HepG2 (cell line): ENCODE results near the gene AGAP1. TPM values are rescaled to one million over a fixed set of nuclear protein-coding genes. Genes with fewer than 3 reads are reported as not detected.

ENCODE experiments used
- ARID2 ChIP-seq: sonication (generic); formaldehyde crosslinking; IDR thresholded peaks from 2 replicates; pipeline ENCODE4 v1.8.1; 2022; ENCODE audit warnings: mild to moderate bottlenecking, missing genetic modification reagents, borderline replicate concordance
- FOSL2 ChIP-seq: sonication (generic); formaldehyde crosslinking; IDR thresholded peaks from 2 replicates; pipeline ENCODE4 v1.4.0; 2020; ENCODE audit warnings: missing genetic modification reagents
- FOXP4 ChIP-seq: sonication (generic); formaldehyde crosslinking; IDR thresholded peaks from 2 replicates; pipeline ENCODE4 v1.4.0; 2020; ENCODE audit warnings: missing genetic modification reagents
- IRF9 ChIP-seq: sonication (generic); formaldehyde crosslinking; IDR thresholded peaks from 2 replicates; pipeline ENCODE4 v1.8.0; 2022; ENCODE audit warnings: missing genetic modification reagents, mild to moderate bottlenecking, borderline replicate concordance
- PATZ1 ChIP-seq: sonication (generic); formaldehyde crosslinking; IDR thresholded peaks from 2 replicates; pipeline ENCODE4 v1.4.0; 2020; ENCODE audit warnings: missing genetic modification reagents
- RBM22 ChIP-seq: fragments of 200-400 bp; formaldehyde crosslinking; optimal IDR thresholded peaks from 2 replicates; pipeline ENCODE3; 2017; ENCODE audit warnings: mild to moderate bottlenecking, low read length, moderate library complexity
- SMC3 ChIP-seq: IDR thresholded peaks from 2 replicates; pipeline ENCODE4 v1.6.1; 2011; ENCODE audit warnings: low read length, improper control_type of control experiment
- SNAI1 ChIP-seq: sonication (generic); formaldehyde crosslinking; IDR thresholded peaks from 2 replicates; pipeline ENCODE4 v1.5.0; 2020; ENCODE audit warnings: mild to moderate bottlenecking, missing genetic modification reagents, borderline replicate concordance
- YEATS4 ChIP-seq: sonication (generic); formaldehyde crosslinking; IDR thresholded peaks from 2 replicates; pipeline ENCODE4 v1.4.0; 2020; ENCODE audit warnings: missing genetic modification reagents, borderline replicate concordance
- ZKSCAN1 ChIP-seq: fragments of 150-350 bp; IDR thresholded peaks from 2 replicates; pipeline ENCODE4 v1.6.1; 2014; ENCODE audit warnings: low read length
- ZMYM2 ChIP-seq: sonication (generic); formaldehyde crosslinking; IDR thresholded peaks from 2 replicates; pipeline ENCODE4 v1.8.0; 2022; ENCODE audit warnings: mild to moderate bottlenecking, missing genetic modification reagents
- ZNF292 ChIP-seq: sonication (generic); formaldehyde crosslinking; IDR thresholded peaks from 2 replicates; pipeline ENCODE4 v1.8.1; 2022; ENCODE audit warnings: mild to moderate bottlenecking, low read depth, missing genetic modification reagents, borderline replicate concordance
- ZNF678 ChIP-seq: sonication (generic); formaldehyde crosslinking; IDR thresholded peaks from 2 replicates; pipeline ENCODE4 v1.4.0; 2020; ENCODE audit warnings: mild to moderate bottlenecking, missing genetic modification reagents
- ZNF713 ChIP-seq: sonication (generic); formaldehyde crosslinking; IDR thresholded peaks from 2 replicates; pipeline ENCODE4 v1.4.0; 2020; ENCODE audit warnings: mild to moderate bottlenecking, missing genetic modification reagents
- ZZZ3 ChIP-seq: sonication (generic); formaldehyde crosslinking; IDR thresholded peaks from 2 replicates; pipeline ENCODE4 v1.4.0; 2020; ENCODE audit warnings: missing genetic modification reagents, mild to moderate bottlenecking, borderline replicate concordance
- polyA plus RNA-seq, 8 experiments: library from polyadenylated mRNA; depleted of rRNA in 3 of 8; stranded (reverse) in 7 of 8; unstranded in 1 of 8; fragments of >200 nt; fragmentation: Illumina TruSeq in 4 of 8; extraction: Trizol in 4 of 8; gene quantifications; 2 replicates each; pipeline versions ENCODE4 v1.2.1 to v1.2.3, GENCODE V29; 2011 to 2016; ENCODE audit warnings: low read depth in 4 of 8, missing spikeins in 1 of 8, mixed read lengths in 1 of 8; ENCODE audit not compliant: insufficient read depth in 1 of 8
- total RNA-seq, 5 experiments: library from RNA; depleted of rRNA; stranded (reverse); fragments of >200 nt; fragmentation: Illumina TruSeq; extraction: Trizol; gene quantifications; 2 replicates each; pipeline ENCODE4 v1.2.3, GENCODE V29; 2016; ENCODE audit warnings: low read depth in 1 of 5
- TF ChIP-seq, protein P1 (sequence below): IDR thresholded peaks from 2 replicates; pipeline ENCODE4 v1.6.1; 2016; ENCODE audit warnings: low read depth, missing genetic modification reagents, missing compliant biosample characterization
- TF ChIP-seq, protein P2 (sequence below): IDR thresholded peaks from 2 replicates; pipeline ENCODE4 v1.6.1; 2016; ENCODE audit warnings: mild to moderate bottlenecking
- TF ChIP-seq, protein P3 (sequence below): sonication (generic); formaldehyde crosslinking; IDR thresholded peaks from 2 replicates; pipeline ENCODE4 v1.8.0; 2022; ENCODE audit warnings: missing genetic modification reagents, low read depth, mild to moderate bottlenecking, borderline replicate concordance

The AGAP1 gene
- total and polyA plus RNA-seq, 2 of the 13 experiments (the other 11 are each of a cell fraction or from before 2014, with no cell fraction given) = 21.2 to 32.7 TPM

DNA sequence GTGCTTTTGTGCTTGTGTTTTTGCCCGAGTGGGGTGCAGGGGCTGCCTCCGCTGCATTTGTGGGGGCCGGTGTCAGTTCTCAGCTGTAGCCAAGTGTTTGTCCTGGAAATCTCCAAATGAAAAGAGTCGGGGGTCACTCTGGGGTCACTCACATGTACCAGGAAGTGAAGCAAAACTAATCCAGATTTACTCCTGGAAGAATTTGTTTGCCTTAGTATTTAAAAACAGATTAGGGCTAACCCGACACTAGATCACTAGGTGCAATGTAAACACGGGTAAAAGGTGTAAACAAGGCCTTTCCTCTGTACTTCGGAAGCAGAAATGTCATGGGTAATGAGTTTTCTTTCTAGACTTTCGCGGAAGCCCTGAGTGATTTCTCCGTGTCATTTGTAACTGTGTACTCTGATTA is 624.0 kb downstream of the AGAP1 start (continued):
- TF ChIP-seq FOXP4 (CRISPR knock-in tag) = peak; percentile 98
- no peak for TF ChIP-seq ZKSCAN1
- TF ChIP-seq, protein P1, sequence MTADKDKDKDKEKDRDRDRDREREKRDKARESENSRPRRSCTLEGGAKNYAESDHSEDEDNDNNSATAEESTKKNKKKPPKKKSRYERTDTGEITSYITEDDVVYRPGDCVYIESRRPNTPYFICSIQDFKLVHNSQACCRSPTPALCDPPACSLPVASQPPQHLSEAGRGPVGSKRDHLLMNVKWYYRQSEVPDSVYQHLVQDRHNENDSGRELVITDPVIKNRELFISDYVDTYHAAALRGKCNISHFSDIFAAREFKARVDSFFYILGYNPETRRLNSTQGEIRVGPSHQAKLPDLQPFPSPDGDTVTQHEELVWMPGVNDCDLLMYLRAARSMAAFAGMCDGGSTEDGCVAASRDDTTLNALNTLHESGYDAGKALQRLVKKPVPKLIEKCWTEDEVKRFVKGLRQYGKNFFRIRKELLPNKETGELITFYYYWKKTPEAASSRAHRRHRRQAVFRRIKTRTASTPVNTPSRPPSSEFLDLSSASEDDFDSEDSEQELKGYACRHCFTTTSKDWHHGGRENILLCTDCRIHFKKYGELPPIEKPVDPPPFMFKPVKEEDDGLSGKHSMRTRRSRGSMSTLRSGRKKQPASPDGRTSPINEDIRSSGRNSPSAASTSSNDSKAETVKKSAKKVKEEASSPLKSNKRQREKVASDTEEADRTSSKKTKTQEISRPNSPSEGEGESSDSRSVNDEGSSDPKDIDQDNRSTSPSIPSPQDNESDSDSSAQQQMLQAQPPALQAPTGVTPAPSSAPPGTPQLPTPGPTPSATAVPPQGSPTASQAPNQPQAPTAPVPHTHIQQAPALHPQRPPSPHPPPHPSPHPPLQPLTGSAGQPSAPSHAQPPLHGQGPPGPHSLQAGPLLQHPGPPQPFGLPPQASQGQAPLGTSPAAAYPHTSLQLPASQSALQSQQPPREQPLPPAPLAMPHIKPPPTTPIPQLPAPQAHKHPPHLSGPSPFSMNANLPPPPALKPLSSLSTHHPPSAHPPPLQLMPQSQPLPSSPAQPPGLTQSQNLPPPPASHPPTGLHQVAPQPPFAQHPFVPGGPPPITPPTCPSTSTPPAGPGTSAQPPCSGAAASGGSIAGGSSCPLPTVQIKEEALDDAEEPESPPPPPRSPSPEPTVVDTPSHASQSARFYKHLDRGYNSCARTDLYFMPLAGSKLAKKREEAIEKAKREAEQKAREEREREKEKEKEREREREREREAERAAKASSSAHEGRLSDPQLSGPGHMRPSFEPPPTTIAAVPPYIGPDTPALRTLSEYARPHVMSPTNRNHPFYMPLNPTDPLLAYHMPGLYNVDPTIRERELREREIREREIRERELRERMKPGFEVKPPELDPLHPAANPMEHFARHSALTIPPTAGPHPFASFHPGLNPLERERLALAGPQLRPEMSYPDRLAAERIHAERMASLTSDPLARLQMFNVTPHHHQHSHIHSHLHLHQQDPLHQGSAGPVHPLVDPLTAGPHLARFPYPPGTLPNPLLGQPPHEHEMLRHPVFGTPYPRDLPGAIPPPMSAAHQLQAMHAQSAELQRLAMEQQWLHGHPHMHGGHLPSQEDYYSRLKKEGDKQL (CRISPR knock-in tag) = peak; percentile 99
- TF ChIP-seq PATZ1 (CRISPR knock-in tag) = peak; percentile 60; the same call in 1 of the 2 replicates
- peak; percentile 52; the same call in 1 of the 2 replicates for TF ChIP-seq ARID2 (CRISPR knock-in tag)
- TF ChIP-seq YEATS4 (CRISPR knock-in tag) = no peak
- no peak for TF ChIP-seq ZNF292 (CRISPR knock-in tag)
- TF ChIP-seq ZNF713 = peak; percentile 84; the same call in 1 of the 2 replicates
- TF ChIP-seq SMC3 = no peak
- peak; percentile 30; the same call in 1 of the 2 replicates for TF ChIP-seq IRF9 (CRISPR knock-in tag)
- no peak for TF ChIP-seq ZZZ3 (CRISPR knock-in tag)
- TF ChIP-seq, protein P2, sequence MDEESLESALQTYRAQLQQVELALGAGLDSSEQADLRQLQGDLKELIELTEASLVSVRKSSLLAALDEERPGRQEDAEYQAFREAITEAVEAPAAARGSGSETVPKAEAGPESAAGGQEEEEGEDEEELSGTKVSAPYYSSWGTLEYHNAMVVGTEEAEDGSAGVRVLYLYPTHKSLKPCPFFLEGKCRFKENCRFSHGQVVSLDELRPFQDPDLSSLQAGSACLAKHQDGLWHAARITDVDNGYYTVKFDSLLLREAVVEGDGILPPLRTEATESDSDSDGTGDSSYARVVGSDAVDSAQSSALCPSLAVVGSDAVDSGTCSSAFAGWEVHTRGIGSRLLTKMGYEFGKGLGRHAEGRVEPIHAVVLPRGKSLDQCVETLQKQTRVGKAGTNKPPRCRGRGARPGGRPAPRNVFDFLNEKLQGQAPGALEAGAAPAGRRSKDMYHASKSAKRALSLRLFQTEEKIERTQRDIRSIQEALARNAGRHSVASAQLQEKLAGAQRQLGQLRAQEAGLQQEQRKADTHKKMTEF = peak; percentile 95
- TF ChIP-seq, protein P3, sequence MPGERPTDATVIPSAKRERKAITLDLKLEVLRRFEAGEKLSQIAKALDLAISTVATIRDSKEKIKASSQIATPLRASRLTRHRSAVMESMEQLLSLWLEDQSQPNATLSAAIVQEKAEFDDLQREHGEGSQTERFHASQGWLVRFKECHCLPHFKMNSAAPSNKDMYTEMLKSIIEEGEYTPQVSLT (CRISPR knock-in tag) = no peak
- TF ChIP-seq FOSL2 = peak; percentile 67
- TF ChIP-seq ZNF678 (CRISPR knock-in tag) = no peak
- no peak for TF ChIP-seq RBM22
- no peak for TF ChIP-seq ZMYM2 (CRISPR knock-in tag)
- no peak for TF ChIP-seq SNAI1 (CRISPR knock-in tag)
